ENCODE results near the gene IPO4.
"Not testable (repeated sequence)": the region's sequence is repeated elsewhere in the genome, so short reads cannot be mapped to it uniquely, and the experiment has no call there.

The IPO4 gene, protein sequence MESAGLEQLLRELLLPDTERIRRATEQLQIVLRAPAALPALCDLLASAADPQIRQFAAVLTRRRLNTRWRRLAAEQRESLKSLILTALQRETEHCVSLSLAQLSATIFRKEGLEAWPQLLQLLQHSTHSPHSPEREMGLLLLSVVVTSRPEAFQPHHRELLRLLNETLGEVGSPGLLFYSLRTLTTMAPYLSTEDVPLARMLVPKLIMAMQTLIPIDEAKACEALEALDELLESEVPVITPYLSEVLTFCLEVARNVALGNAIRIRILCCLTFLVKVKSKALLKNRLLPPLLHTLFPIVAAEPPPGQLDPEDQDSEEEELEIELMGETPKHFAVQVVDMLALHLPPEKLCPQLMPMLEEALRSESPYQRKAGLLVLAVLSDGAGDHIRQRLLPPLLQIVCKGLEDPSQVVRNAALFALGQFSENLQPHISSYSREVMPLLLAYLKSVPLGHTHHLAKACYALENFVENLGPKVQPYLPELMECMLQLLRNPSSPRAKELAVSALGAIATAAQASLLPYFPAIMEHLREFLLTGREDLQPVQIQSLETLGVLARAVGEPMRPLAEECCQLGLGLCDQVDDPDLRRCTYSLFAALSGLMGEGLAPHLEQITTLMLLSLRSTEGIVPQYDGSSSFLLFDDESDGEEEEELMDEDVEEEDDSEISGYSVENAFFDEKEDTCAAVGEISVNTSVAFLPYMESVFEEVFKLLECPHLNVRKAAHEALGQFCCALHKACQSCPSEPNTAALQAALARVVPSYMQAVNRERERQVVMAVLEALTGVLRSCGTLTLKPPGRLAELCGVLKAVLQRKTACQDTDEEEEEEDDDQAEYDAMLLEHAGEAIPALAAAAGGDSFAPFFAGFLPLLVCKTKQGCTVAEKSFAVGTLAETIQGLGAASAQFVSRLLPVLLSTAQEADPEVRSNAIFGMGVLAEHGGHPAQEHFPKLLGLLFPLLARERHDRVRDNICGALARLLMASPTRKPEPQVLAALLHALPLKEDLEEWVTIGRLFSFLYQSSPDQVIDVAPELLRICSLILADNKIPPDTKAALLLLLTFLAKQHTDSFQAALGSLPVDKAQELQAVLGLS

DNA sequence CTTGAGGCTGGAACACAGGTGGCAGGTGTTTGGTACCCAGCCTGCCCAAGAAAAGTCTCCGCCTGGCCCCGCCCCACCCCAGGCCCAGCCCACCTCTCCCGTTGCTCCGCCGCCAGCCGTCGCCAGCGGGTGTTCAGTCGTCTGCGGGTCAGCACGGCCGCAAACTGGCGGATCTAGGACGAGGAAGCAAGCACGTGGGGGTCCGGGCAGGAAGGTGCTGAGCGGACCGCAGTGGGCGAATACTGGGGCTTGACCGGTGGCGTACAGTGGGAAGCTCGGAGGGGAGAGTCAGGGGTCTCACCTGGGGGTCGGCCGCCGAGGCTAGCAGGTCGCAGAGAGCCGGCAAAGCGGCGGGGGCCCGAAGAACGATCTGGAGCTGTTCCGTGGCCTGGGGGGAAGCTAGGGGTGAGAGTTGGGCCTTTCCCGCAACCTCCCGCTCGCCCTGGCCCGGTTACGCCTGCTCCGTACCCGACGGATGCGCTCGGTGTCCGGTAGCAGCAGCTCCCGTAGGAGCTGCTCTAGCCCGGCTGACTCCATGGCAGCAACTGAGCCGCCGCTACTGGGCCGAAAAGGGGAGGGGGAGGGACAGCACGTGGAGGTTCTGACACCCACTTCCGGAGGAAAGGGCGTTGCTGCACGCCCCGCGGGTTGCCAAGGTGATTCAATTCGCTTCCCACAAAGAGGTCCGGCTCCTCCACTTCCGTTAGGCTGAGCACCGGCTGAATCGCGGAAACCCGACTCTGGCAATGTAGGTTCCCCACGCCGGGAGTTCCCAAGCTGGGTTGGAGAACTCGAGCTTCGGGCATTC lies at the start of gene IPO4:
IPO4 (minus strand) TSS at position 566 of the 808 bp plus-strand sequence; CDS start at position 537, 29 bp downstream.
- peak; percentile 99 for DNase-seq (ENCODE audit: low read depth)

DNA sequence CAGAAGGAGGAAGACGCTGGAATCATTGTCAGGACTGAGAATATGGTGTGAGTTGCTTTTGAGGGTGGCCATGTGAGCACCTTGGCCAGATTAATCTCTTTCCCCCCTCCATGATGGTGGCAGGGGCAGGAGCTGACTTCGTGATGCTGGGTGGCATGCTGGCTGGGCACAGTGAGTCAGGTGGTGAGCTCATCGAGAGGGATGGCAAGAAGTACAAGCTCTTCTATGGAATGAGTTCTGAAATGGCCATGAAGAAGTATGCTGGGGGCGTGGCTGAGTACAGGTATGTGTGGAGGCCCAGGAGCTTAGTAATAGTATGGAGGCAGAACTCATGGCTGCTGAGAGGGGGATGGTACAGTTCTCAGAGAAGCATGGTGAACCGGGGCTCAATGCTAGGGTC lies 49.5 kb upstream of the IPO4 start:
- peak; percentile 36 for DNase-seq (ENCODE audit: low read depth)

DNA sequence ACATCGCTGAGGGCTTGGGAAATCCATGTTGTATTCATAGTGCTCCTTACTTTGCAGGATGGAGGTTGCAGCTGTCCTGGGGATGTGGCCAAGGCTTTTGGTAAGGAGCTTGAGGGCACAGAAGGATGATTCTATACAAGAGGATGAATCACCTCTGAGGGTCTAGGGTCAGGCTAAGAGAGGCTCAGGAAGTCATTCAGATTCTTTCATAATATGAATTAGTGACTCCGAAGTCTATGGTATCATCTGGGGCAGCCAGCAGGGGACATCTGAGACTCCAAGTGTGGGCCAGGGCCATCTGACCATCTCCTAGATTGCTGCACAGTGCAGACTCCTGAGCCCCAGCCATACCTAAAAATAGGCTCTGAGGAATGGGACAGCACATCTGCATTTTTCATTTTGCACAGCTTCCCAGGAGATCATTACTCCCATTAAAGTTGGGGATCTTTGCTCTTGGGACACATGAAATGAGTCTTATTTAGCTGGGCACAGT lies 48.9 kb upstream of the IPO4 start:
- peak; percentile 55 for DNase-seq (ENCODE audit: low read depth)

DNA sequence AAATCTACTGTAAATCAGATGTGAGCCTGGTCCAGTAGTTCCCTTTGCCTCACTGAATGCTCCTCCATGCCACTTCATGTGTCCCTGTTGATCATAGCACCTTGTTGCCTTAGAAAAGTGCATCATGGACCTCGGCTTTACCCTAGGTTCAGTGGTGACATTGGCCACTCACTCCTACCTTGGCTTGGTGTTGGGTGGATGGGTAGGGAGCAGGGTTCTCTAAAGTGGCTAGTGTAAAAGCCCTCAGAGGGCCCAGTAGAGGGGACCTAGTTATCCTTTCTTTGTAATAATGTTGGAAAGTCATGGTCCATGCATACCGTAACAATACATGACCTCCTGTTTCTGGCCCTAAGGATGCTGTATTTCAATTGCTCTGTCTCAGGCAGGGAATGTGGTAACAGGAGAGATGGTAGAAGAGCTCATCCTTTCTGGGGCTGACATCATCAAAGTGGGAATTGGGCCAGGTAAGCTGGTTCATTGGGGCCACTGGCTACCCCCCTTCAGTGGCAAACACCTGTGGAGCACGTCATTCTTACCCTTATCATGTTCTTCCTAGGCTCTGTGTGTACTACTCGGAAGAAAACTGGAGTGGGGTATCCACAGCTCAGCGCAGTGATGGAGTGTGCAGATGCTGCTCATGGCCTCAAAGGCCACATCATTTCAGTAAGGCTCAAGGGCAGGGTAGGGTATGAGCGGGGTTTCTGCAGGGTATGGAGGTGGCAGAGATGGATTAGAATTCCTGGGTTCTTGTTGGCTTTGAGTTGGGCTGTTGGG lies 48.3 kb upstream of the IPO4 start:
- DNase-seq (ENCODE audit: low read depth) = no peak

DNA sequence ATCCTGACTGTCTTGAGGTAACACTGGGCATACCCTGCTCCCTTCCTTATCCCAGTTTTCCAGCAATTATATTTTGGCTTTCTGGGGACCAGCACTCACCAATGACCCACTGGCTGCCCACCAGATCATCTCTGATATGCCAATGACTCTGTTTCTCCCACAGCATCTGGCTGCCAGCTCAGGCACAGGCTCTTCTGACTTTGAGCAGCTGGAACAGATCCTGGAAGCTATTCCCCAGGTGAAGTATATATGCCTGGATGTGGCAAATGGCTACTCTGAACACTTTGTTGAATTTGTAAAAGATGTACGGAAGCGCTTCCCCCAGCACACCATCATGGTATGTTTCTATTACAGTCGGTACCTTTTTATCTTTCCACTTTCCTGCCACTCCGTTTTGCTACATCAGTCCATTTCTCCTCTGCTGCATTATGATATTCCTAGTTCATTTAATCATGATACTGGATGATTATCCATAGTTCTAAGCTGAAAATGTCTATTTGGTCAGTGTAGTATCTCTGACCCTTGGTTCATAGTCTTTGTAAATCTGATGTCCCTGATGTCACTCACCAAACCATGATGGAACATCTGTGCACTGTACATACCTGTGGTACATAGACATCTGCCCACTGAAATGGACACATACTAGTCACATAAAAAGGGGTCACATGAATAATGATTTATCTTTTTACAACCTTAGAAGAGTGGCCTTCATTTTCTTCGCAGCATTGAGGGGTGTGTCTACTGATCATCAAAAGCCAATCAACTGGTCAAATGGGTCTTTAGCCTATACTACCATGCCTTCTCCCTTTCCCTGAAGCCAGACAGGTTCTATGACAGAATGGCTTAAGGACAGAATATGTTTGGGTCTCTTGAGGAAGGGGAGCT lies 47.4 kb upstream of the IPO4 start:
- DNase-seq (ENCODE audit: low read depth) = no peak

DNA sequence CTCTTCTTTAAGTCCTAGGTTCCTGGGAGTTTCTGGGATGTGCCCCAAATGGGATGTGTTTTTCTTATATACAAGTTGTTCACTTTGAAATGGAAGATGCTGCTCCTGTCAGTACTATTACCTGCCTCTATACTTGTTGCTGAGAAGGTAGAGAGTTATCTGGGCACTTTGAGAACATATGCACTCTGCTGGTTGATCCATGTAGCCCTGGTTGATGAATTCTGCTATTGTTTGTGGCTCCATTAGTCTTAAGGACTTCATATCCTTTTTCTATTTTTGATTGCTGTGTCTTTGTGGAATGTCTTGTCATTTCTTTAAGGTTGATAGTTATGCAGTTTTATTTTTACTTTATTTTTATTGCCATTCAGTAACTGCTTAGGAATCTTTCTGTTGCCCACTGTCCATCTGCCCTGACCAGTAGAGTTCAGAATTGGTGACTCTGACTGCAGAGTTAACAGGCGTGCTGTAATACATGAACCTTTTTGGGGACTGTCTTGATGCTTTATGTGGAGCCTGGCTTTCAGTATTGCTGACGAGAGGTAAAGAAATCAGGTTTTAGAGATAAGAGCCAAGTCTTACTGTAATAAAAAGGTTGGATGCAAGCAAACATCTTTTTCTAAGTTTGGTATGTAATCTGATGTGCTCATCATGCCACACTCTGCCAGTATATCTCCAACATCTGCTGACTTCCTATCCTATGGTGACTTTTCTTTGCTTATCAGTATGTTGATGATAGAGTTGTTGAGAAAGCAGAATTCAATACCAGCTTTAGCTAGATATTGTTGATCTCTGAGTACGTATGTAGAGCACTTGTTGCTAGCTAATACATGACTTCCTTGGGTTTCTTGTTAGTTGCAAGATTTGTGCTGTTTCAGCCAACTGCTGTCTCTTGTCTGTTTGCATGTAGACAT lies 45.7 kb upstream of the IPO4 start:
- DNase-seq (ENCODE audit: low read depth) = no peak

DNA sequence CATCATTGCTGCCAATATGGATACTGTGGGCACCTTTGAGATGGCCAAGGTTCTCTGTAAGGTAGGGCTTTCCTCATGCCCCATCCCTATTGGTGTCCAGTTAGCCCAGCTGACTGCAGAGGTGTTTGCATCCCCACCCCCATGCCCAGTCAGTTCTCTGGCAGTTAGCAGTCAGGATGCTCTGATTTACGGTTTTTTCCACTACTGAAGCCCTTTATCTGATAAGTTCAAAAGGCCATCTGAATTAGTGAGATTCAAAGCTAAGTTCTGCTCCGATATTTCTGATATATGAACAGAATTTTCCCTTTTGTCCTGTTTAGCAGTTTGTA lies 44.9 kb upstream of the IPO4 start:
- DNase-seq (ENCODE audit: low read depth) = no peak

DNA sequence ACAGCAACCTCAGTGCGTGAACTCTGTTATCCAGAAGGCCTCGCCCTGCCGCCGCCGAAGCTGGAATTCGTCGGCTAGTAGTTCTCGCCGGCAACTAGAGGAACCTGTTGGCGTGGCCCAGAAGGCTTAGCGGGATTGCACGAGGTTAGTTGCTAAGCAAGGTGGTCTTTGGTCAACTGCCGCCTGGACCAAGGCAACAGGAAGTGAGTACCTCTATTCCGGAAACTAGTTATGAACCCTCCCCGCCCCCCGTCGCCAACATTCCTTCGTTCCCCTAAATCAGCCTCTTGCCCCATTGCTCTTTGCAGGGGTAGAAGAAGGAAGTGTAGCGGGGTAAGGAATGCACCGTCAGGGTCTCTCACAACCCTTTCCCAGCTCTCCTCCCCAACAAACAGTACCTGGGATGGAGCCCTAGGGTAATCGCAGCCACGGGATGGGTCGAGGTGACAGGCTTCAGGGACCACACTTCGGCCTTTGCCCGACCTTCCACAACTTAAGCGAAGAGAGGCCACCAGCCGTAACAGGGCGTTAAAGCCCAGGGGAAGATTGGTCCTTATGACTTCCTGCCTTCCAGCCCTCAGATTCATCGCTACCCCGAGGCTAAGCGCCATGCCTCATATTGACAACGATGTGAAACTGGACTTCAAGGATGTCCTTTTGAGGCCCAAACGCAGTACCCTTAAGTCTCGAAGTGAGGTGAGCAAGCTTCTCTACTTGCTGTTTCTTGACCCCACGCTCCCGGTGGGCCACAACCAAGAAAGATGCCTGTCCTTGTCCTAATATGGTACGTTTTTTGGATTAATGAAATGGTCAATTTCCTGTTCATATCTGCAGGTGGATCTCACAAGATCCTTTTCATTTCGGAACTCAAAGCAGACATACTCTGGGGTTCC lies 44.3 kb upstream of the IPO4 start, which contains the start of gene GMPR2:
GMPR2 (plus strand) TSS at position 285 of the 893 bp plus-strand sequence; CDS start at position 610, 325 bp downstream.
- DNase-seq (ENCODE audit: low read depth) = peak; percentile 39

DNA sequence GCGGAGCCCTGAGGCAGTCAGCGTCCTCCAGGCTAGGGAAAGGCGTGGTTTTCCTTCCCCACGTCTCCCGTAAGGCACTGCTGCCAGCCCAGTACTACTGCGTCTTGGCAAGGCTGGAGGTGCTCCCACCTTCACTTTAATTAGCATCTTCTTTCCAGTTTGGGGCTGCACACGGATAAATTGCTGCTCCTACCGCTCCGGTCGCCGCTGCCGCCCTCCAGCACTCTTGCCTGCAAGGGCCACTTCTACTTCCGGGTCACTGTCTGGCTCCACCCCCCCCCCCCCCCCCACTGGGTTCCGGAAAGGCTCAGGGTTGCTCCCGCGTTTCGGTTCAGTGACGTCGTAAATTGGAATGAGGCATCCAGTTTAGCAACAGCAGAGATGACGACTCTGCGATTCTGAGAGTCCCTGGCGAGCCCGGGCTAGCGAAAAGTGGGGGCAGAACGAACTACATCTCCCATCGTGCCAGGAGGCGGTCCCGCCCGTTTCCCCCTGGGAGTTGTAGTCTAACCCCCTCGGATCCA lies 43.6 kb upstream of the IPO4 start, which contains the start of gene NEDD8:
NEDD8 (minus strand) TSS at position 247 of the 524 bp plus-strand sequence; CDS start at position 147, 100 bp downstream.
- peak; percentile 97 for DNase-seq (ENCODE audit: low read depth)

DNA sequence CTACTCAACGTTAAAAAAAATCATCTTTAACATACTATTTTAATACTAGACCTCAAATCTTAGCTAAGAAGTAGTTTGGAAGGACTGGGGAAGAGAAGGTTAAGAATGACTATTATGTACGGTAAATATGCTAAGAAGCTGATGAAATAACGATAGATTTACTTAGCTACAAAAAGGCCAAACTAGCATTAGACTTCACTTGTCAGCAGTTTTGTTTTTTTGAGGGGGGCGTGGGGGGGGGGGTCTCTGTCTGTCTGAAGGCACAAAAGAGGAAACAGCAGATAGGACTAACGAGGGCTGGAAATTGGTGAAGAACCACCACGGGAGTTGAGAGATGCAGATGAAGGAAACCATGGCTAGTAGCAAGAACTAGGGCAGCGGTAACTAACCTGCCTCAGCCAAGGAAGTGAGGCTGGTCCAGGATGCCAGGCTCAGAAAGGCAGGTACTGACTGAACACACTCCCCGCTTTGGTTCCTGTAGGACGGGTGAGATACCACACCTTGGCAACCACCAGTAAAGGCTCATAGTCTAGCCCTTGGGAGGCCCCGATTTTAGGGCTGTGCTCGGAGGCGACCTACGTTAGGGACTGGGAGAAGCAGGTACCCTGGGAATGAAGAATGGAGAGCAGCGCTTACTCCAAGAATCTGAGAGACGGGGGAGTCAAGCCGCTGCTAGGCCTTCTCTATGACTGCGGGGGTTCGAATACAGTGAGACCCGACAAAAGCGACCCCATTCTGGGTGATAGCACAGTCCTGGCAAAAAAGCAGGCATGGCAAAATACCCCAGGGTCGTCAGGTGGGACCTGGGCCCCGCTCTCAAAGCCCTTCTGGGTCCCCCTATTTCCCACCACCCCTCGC lies 42.9 kb upstream of the IPO4 start:
- peak; percentile 27 for DNase-seq (ENCODE audit: low read depth)

DNA sequence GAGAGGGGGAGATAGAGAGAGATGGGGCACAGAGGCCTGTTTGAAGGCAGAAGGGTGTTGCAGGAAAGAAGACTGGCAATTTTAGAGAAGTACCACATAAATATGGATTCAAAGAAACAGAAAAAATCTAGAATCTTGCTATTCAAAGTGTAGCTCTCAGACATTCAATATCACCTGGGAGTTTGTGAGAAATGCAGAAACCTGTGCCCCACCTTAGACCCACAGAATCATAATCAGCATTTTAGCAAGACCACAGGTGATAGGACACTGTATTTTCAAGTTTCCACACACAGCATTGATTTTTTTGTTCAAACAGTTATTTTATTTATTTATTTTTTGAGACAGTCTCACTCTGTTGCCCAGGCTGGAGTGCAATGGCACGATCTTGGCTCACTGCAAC lies 40.3 kb upstream of the IPO4 start:
- no peak for DNase-seq (ENCODE audit: low read depth)

DNA sequence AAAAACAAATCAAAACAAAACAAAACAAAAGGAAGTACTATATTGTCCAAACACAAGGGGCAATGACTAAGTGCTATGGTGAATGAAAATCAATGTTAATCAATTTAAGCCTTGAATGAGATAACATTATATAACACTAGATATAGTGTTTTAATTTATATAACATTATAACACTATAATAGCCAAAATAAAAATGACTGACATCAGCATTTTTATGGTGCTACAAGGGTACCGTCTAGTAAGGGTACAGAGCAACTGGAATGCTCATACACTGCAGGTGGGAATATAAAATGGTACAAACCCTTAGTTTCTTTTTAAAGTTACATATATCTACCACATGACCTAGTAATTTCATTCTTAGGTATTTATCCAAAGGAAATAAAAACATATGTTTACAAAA lies 37.9 kb upstream of the IPO4 start:
- no peak for DNase-seq (ENCODE audit: low read depth)

DNA sequence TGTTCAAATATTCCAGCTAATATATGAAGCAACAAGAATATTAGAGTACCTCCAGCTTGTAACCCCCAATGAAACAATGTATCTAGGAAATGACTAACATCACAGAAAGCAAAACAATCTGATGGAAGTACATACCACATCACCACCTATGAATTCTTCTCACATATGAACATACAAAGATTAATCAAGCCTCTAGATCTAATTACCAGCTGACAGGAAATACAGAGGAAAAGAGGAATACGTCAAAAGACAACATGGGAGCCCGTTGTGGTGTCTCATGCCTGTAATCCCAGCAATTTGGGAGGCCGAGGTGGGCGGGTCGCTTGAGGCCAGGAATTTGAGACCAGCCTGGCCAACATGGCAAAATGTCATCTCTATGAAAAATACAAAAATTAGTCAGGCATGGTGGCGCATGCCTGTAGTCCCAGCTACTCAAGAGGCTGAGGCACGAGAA lies 36.0 kb upstream of the IPO4 start:
- peak; percentile 91 for DNase-seq (ENCODE audit: low read depth)

DNA sequence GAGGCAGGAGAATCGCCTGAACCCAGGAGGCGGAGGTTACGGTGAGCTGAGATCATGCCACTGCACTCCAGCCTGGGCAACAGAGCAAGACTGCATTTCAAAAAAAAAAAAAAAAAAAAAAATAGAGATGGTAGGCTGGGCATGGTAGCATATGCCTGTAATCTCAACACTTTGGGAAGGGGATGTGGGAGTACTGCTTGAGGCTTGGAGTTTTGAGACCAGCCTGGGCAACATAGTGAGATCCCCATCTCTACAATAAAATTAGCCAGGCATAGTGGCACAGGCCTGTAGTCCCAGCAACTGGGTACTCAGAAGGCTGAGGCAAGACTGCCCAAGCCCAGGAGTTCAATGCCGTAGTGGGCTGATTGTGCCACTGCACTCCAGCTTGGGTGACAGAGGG lies 34.4 kb upstream of the IPO4 start:
- DNase-seq (ENCODE audit: low read depth) = not testable (repeated sequence)

DNA sequence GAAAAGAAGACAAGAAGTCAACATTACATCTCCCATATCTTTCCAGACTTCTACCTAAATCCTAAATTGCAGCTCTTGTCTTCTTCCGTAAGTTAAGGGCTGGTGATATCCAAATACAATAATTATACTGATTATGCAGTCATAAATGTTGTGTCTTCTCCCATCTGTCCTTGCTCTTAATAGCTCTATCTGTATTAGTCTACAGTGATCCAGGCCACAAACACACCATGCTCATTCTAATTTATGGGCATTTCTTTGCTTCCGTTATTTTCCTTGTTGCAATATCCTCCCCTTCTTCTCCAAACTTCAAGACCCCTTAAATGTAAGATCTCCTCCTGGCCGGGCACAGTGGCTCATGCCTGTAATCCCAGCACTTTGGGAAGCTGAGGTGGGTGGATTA lies 30.9 kb upstream of the IPO4 start:
- DNase-seq (ENCODE audit: low read depth) = no peak

DNA sequence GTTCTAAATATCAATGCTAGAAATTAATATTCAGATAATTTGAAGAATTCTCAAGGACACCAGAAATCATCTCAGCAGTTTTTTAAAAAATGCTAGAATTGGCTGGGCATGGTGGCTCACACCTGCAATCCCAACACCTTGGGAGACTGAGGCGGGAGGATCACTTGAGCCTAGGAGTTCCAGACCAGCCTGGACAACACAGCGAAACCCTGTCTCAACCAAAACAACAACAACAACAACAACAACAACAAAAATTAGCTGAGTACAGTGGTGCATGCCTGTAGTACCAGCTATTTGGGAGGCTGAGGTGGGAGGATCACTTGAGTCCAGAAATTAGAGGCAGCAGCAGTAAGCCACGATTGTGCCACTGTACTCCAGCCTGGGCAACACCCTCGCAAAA lies 30.5 kb upstream of the IPO4 start:
- DNase-seq (ENCODE audit: low read depth) = no peak

Data from ELR (cell line).